Left ventricle myocardium inferior (tissue), 1 donor: ENCODE measurements around the gene PPP1R3A. TPM values are rescaled to one million over a fixed set of nuclear protein-coding genes. Genes with fewer than 3 reads are reported as not detected.

ENCODE experiments used
- DNase-seq: peaks from one replicate; pipeline ENCODE4 v3.0.0-alpha.2; 2020
- H3K27ac ChIP-seq: fragments of 200-600 bp; replicated peaks from 2 replicates; pipeline ENCODE4 v1.8.0; 2021
- H3K27me3 ChIP-seq: fragments of 200-600 bp; 2 replicates; pipeline ENCODE4 v1.8.0; 2021; ENCODE audit warnings: low read depth
- H3K36me3 ChIP-seq: fragments of 200-600 bp; 2 replicates; pipeline ENCODE4 v1.8.0; 2021
- H3K4me1 ChIP-seq: fragments of 200-600 bp; 2 replicates; pipeline ENCODE4 v1.8.0; 2021
- H3K4me3 ChIP-seq: fragments of 200-600 bp; 2 replicates; pipeline ENCODE4 v1.8.0; 2021; ENCODE audit warnings: mild to moderate bottlenecking, moderate library complexity
- H3K9me3 ChIP-seq: fragments of 200-600 bp; replicated peaks from 2 replicates; pipeline ENCODE4 v1.8.0; 2021
- intact Hi-C: fragments of 100-400 bp; cut with micrococcal nuclease; formaldehyde crosslinking; loops from one replicate; pipeline ENCODE4 v1.11.0; 2022
- total RNA-seq: library from RNA; stranded (reverse); fragmentation: NEBNext Ultra II Directional; extraction: Animal tissue kit (Norgen Biotek cat#: 25700); gene quantifications from one replicate; pipeline ENCODE4 v1.2.1, GENCODE V29; 2021
- TF ChIP-seq, protein P1 (sequence below): fragments of 200-600 bp; IDR thresholded peaks from 2 replicates; pipeline ENCODE4 v1.8.0; 2021; ENCODE audit warnings: antibody characterized with exemption, mild to moderate bottlenecking, borderline replicate concordance
- donor health status: DM: no; HTN: yes; CAD: no; lungs with severe emphysema.

The PPP1R3A gene
- total RNA-seq, 1 donor from 2014 or later = 133 TPM

GRCh38 chr7:113921363-113921762 lies 2.6 kb upstream of the PPP1R3A start:
- intact Hi-C loops = no loop called here
- peaks cover 3% of the 10 kb centered on the region for H3K4me1 ChIP-seq
- no peak for DNase-seq
- H3K27ac ChIP-seq = no peak overlapping the region
- no peaks in the 10 kb centered on the region for H3K27me3 ChIP-seq
- TF ChIP-seq, protein P1, sequence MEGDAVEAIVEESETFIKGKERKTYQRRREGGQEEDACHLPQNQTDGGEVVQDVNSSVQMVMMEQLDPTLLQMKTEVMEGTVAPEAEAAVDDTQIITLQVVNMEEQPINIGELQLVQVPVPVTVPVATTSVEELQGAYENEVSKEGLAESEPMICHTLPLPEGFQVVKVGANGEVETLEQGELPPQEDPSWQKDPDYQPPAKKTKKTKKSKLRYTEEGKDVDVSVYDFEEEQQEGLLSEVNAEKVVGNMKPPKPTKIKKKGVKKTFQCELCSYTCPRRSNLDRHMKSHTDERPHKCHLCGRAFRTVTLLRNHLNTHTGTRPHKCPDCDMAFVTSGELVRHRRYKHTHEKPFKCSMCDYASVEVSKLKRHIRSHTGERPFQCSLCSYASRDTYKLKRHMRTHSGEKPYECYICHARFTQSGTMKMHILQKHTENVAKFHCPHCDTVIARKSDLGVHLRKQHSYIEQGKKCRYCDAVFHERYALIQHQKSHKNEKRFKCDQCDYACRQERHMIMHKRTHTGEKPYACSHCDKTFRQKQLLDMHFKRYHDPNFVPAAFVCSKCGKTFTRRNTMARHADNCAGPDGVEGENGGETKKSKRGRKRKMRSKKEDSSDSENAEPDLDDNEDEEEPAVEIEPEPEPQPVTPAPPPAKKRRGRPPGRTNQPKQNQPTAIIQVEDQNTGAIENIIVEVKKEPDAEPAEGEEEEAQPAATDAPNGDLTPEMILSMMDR = no peak
- no peak overlapping the region for H3K4me3 ChIP-seq
- H3K36me3 ChIP-seq = no peaks in the 10 kb centered on the region
- H3K9me3 ChIP-seq = no peaks in the 10 kb centered on the region

DNA sequence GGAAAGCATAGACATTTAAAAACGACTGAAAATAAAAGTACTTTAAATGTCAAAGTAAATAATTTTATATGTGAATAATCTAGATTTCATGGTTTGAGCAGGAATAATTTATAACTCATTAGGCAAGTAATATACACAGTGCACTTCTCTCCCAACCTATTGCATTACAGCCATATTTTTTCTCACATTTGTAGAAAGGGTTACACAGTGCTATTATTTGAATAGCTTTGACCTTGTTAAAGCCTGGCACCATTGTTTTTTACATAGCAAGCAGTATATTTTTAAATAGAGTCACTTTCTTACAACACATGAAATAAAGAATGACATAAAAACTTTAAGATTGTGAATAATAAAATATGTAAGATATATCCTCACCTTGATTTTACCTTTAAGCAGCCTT lies 969 bp downstream of the PPP1R3A start:
- intact Hi-C loops = no loop called here
- no peaks in the 10 kb centered on the region for H3K36me3 ChIP-seq
- peak overlapping the region; percentile 64 for H3K4me3 ChIP-seq
- H3K9me3 ChIP-seq = no peaks in the 10 kb centered on the region
- peak overlapping the region; percentile 80 for H3K27ac ChIP-seq
- DNase-seq = no peak
- TF ChIP-seq, protein P1 = no peak
- no peaks in the 10 kb centered on the region for H3K27me3 ChIP-seq
- H3K4me1 ChIP-seq = peaks cover 9% of the 10 kb centered on the region

DNA sequence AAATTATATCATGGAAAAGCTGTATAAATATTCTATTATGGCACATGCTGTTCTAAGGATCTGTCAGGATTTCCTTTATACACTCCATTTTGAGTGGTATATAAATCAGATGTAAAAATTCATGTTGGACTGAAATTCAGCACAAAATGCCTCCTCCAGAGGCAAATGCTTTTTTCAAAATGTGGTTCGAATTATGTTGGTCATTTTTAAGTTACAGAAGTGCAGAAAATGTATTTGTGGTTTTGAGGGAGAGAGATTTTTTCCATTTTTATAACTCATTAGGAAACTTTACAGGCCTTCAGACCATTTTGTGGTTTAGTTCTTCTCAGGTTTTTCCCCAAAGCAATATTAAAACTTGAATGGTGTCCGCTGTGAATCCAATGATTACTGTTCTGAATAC lies 2.9 kb downstream of the PPP1R3A start:
- H3K4me3 ChIP-seq = peak overlapping the region; percentile 64

GRCh38 chr7:113912876-113913275 lies 5.9 kb downstream of the PPP1R3A start:
- no peaks in the 10 kb centered on the region for H3K27me3 ChIP-seq
- H3K27ac ChIP-seq = peak overlapping the region; percentile 2
- H3K4me3 ChIP-seq = peak overlapping the region; percentile 64
- DNase-seq = no peak
- intact Hi-C loops = no loop called here
- no peaks in the 10 kb centered on the region for H3K9me3 ChIP-seq
- TF ChIP-seq, protein P1 = no peak
- peaks cover 3% of the 10 kb centered on the region for H3K36me3 ChIP-seq
- H3K4me1 ChIP-seq = peaks cover 6% of the 10 kb centered on the region

More for the DNA sequence above, 2.9 kb downstream of the PPP1R3A start:
- Histone ChIP-seq H3K27me3 (no peaks in the 10 kb centered on the region), H3K9me3 (no peaks in the 10 kb centered on the region), H3K4me1 (peaks cover 6% of the 10 kb centered on the region), H3K27ac (peak overlapping the region; percentile 37), H3K36me3 (no peaks in the 10 kb centered on the region)
- intact Hi-C loops = no loop called here
- no peak for DNase-seq
- TF ChIP-seq, protein P1 = no peak

DNA sequence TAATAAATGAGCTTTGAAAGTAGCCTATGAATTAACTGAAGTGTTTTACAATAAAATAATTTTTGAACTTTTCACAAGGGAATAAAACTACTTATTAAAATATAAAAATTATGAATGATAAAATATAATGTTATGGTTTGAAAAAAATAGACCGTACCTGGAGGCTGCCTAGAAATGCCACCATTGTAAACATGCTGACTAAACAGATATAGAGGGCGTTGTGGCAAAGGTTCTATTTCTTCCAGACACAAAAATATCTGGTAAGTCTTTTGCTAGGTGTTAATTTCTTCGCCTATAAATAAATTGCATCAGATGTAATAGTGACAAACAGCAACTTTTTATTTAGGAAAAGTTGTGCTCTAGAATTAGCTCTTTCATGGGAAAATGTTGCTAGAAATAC lies 11.2 kb downstream of the PPP1R3A start:
- H3K9me3 ChIP-seq = no peaks in the 10 kb centered on the region
- H3K4me1 ChIP-seq = no peaks in the 10 kb centered on the region
- no peak overlapping the region for H3K27ac ChIP-seq
- TF ChIP-seq, protein P1 = no peak
- no peaks in the 10 kb centered on the region for H3K27me3 ChIP-seq
- no peak for DNase-seq
- no peak overlapping the region for H3K4me3 ChIP-seq
- intact Hi-C loops = no loop called here
- H3K36me3 ChIP-seq = peaks cover 3% of the 10 kb centered on the region

GRCh38 chr7:113904521-113904920 lies 14.3 kb downstream of the PPP1R3A start:
- Histone ChIP-seq H3K27ac (no peak overlapping the region), H3K9me3 (no peaks in the 10 kb centered on the region), H3K4me1 (no peaks in the 10 kb centered on the region), H3K4me3 (no peak overlapping the region), H3K27me3 (no peaks in the 10 kb centered on the region), H3K36me3 (peaks cover 3% of the 10 kb centered on the region)
- no peak for DNase-seq
- intact Hi-C loops = no loop called here
- TF ChIP-seq, protein P1 = no peak
